Skeletal muscle satellite cell (primary cell): Measurements from ENCODE around the gene ABHD18.
"Not testable (repeated sequence)": the region's sequence is repeated elsewhere in the genome, so short reads cannot be mapped to it uniquely, and the experiment has no call there.

Experiments used
- H3K27me3 ChIP-seq: 2 replicates; pipeline ENCODE4 v1.7.0; 2013; ENCODE audit warnings: low read length; ENCODE audit not compliant: control insufficient read depth, insufficient read depth
- H3K36me3 ChIP-seq: 2 replicates; pipeline ENCODE4 v1.7.0; 2013; ENCODE audit warnings: mild to moderate bottlenecking, control low read depth, low read length; ENCODE audit not compliant: insufficient read depth
- H3K4me1 ChIP-seq: 2 replicates; pipeline ENCODE4 v1.7.0; 2013; ENCODE audit warnings: low read length; ENCODE audit not compliant: control insufficient read depth, insufficient read depth
- H3K4me2 ChIP-seq: 2 replicates; pipeline ENCODE4 v1.7.0; 2013; ENCODE audit warnings: mild to moderate bottlenecking, low read length
- H3K4me3 ChIP-seq: 2 replicates; pipeline ENCODE4 v1.7.0; 2013; ENCODE audit warnings: low read length
- H3K9ac ChIP-seq: 2 replicates; pipeline ENCODE4 v1.7.0; 2013; ENCODE audit warnings: mild to moderate bottlenecking, low read depth, low read length, moderate library complexity
- H3K9me3 ChIP-seq: replicated peaks from 2 replicates; pipeline ENCODE4 v1.7.0; 2013; ENCODE audit warnings: mild to moderate bottlenecking, control low read depth, low read length

ABHD18 gene

DNA sequence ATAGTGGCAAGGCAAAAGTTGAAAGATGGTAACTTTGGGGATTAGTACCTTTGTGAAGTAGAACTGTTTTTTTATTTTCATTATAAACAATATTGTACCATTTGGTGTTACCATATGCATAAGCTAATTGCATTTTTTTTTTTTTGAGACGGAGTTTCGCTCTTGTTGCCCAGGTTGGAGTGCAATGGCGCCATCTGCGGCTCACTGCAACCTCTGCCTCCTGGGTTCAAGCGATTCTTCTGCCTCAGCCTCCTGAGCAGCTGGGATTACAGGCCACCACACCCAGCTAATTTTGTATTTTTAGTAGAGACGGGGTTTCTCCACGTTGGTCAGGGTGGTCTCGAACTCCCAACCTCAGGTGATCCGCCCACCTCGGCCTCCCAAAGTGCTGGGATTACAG lies 86.0 kb downstream of the ABHD18 start:
- H3K27me3 ChIP-seq, H3K4me2 ChIP-seq, H3K4me3 ChIP-seq, H3K36me3 ChIP-seq, H3K4me1 ChIP-seq, H3K9me3 ChIP-seq, H3K9ac ChIP-seq: not testable (repeated sequence)

DNA sequence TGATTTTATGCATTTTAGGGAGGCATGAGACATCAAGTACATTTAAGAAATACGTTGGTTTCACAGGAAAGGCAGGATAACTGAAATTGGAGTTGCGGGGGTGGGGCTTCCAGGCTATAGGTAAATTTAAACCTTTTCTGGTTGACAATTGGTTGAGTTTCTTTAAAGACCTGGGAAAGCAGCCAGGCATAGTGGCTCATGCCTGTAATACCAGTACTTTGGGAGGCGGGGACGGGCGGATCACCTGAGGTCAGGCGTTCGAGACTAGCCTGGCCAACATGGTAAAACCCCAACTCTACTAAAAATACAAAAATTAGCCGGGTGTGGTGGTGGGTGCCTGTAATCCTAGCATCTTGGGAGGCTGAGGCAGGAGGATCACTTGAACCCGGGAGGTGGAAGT lies 89.7 kb downstream of the ABHD18 start:
- H3K4me2 ChIP-seq, H3K4me1 ChIP-seq, H3K36me3 ChIP-seq, H3K9me3 ChIP-seq, H3K4me3 ChIP-seq, H3K27me3 ChIP-seq, H3K9ac ChIP-seq: not testable (repeated sequence)

DNA sequence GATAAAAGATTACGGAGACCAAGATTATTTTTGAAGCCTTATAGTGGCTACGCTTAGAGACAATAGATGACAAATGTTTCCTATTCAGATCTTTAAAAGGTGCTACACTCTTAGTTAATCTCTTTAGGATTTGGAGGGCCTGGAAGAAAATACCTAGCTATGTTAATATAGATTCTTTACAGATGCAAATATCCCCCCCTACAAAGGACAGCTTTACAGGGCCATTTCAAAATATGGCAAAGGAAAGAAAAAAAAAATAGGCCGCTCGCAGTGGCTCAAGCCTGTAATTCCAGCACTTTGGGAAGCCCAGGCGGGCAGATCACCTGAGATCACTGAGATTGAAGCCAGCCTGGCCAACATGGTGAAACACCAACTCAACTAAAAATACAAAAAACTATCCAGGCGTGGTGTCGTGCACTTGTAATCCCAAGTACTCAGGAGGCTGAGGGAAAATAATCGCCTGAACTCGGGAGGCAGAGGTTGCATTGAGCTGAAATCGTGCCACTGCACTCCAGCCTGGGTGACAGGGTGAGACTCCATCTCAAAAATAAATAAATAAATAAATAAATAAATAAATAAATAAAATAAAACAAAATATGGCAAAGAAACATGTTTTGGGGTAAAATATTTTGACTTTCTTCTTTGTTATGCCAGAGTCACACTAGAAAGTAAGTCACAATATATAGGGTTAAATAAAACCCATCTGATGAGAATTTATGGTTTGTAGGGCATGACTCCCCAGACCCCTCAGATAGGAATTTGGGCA lies 90.4 kb downstream of the ABHD18 start:
- H3K9me3 ChIP-seq, H3K36me3 ChIP-seq, H3K27me3 ChIP-seq, H3K9ac ChIP-seq, H3K4me1 ChIP-seq, H3K4me3 ChIP-seq, H3K4me2 ChIP-seq: not testable (repeated sequence)

DNA sequence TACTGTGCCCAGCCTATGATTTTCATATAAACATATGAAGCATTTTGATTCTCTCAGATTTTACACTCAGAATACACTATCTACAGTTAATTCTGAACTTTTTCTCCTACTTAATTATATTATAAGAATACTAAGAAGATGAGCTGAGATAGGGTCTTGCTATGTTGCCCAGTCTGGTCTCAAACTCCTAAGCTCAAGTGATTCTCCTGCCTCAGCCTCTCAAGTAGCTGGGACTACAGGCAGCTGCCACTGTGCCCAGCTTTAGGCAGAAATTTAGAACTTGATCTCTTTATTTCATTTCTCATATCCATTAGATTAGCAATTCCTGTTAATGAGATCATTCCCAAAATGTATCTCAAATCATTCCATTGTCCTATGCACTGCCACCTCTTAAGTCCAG lies 91.2 kb downstream of the ABHD18 start:
- Histone ChIP-seq H3K27me3 (no peaks in the 10 kb centered on the region), H3K36me3 (no peaks in the 10 kb centered on the region), H3K4me3 (no peak overlapping the region), H3K9ac (no peak overlapping the region), H3K9me3 (no peaks in the 10 kb centered on the region), H3K4me1 (peaks cover 6% of the 10 kb centered on the region), H3K4me2 (no peak overlapping the region)

DNA sequence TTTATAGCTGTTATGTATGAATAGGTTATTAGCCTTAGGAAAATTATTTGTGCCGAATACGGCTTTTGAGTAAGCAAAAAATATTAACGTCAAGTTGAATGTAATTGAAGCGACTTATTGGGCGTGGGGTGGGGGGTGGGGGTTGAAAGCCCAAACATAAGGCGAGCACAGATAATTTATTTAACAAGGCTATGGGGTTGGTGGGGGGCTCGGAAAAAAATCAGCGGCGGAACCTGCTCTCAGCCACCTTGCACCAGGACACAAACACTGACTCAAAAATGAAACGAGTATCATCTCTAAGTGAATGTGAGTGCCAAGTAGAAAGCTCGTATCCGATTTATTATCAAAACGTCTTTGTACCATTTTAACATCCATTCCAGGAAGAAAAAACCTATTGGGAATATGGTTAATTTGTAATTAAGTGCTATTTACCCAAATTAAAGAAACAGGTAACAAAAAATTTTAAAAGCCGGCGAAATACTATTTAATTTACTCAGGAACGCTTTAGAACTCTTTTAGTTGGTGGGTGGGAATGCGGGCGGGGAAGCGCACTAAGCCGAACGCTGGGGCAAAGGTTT lies 95.0 kb downstream of the ABHD18 start:
- Histone ChIP-seq H3K9ac (peak overlapping the region; percentile 100), H3K36me3 (no peaks in the 10 kb centered on the region), H3K27me3 (no peaks in the 10 kb centered on the region), H3K4me2 (peak overlapping the region; percentile 99), H3K4me3 (peak overlapping the region; percentile 98), H3K4me1 (peaks cover 10% of the 10 kb centered on the region), H3K9me3 (no peaks in the 10 kb centered on the region)

DNA sequence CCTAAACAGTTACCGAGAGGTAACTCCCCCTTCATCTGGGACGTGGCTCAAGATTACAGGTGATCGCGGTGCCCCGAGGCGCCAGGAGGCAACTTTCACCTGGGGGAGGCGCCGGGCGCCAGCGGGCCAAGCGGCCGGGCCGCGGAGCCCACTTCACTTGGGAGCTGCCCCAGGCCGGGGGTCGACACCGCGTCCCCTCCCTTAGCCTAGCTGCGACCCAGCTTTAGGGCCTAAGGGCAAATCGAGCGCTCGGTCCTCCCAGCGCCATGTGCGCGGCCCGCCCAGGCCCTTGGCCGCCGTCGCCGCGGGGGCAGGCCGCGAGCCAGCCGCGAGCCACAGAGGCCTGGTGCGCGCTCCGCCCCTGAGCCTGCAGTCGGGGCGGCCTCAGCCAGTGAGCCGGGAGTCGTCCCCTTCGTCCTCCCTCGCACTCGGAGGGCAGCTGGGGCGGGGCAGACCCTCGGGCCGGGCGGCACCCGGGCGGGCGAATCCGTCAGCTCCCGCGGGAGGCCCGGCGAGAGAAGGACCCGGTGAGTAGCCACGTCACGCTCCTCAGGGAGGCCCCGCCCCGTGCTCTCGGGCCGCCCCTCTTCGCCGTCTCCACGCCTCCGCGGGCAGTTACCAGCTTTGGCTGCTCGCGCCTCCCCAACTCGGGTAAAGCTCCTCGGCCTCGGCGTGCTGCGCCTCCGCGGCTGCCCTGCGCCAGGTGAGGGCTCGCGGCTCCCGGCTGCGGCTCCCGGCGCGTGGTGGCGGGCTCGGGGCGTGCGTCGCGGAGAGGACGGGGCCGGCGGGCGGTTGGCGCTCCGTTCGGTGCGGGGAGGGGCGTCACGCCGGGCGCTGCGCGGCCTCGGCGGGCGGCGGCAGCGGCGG lies 95.7 kb downstream of the ABHD18 start, which contains the start of gene LARP1B:
Gene LARP1B (plus strand): TSS at position 614 of the 867 bp plus-strand sequence. CDS start 13,640 bp downstream, outside the sequence.
- Histone ChIP-seq H3K9me3 (no peaks in the 10 kb centered on the region), H3K4me3 (peak within 1 kb of the TSS; percentile 98), H3K4me2 (peak within 1 kb of the TSS; percentile 99), H3K4me1 (peaks cover 10% of the 10 kb centered on the region), H3K9ac (peak within 1 kb of the TSS; percentile 100), H3K36me3 (no peaks in the 10 kb centered on the region), H3K27me3 (no peaks in the 10 kb centered on the region)

DNA sequence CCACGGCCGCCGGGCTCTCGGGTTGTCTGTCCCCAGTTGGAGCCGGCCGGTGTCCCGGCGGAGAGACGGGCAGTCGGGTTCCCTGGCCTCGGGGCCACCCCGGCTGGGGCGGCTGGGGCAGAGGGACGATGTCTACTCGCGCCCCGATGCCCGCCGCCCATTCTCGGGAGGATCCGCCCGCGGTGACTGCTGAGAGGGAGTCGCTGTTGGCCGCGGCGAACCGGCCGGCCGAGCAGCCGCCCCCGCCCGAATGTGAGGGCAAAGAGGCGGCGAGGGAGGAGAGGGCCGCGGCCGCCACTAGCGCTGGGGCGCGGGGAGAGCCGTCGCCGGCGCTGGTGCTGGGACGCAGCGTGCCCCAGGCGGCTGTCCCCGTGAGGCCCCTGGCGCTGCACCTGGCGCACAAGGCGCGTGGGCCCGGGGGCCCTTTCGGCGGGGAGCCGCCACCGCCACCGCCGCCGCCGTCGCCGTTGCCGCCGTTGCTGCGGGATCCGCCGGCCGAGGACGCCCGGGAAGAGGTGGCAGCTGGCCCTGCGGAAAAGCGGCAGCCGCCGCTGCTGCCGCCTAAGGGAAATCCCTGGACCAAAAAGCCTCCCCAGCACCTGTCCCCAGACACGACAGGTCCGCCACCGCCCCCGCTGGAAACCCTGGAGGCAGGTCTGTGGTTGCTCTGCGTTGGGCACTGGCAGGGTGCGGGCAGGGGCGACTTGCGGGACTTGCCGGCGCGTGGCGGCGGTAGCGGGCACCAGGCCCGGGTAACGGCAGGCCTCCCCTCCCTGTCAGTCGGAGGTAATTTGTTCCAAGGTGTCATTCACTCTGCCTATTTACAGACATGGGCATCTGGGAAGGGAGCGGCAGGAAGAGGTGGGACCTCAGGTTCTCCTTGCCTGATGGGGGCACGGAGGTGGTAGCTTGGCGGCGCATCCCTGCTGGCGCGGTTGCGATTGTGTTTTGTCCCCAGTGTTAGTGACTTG lies 96.6 kb downstream of the ABHD18 start:
- Histone ChIP-seq H3K4me1 (peaks cover 10% of the 10 kb centered on the region), H3K4me3 (peak overlapping the region; percentile 98), H3K9ac (peak overlapping the region; percentile 100), H3K27me3 (no peaks in the 10 kb centered on the region), H3K36me3 (no peaks in the 10 kb centered on the region), H3K9me3 (no peaks in the 10 kb centered on the region), H3K4me2 (peak overlapping the region; percentile 99)

DNA sequence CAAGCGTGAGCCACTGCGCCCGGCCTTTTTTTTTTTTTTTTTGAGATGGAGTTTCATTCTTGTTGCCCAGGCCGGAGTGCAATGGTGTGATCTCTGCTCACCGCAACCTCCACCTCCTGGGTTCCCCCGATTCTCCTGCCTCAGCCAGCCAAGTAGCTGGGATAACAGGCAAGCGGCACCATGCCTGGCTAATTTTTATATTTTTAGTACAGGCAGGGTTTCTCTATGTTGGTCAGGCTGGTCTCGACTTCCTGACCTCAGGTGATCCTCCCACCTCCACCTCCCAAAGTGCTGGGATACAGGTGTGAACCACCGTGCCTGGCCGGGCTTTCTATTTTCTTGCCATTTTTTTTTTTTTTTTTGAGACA lies 101.2 kb downstream of the ABHD18 start:
- not testable (repeated sequence) for H3K9me3 ChIP-seq, H3K4me2 ChIP-seq, H3K4me1 ChIP-seq, H3K4me3 ChIP-seq, H3K36me3 ChIP-seq, H3K27me3 ChIP-seq, H3K9ac ChIP-seq

DNA sequence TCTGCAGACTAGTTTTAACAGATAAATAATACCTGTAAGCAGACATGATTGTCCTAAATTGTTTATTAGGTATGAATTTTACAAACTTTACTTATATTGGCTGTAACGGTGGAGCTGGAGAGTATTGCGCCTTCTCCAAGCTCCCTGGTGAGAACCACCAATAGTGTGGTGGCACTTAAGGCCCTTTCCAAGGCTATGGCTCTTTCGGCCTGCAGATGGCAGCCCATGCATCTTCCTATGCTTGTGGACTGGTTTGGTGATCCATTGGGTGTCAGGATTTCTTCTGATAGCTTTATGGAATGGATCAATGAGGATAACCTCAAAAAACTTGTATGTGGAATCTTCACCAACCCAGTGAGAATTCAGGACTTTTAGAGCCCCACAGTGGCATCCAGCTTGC lies 103.7 kb downstream of the ABHD18 start:
- H3K9ac ChIP-seq, result no peak overlapping the region
- H3K4me3 ChIP-seq, result no peak overlapping the region
- H3K4me1 ChIP-seq, result no peaks in the 10 kb centered on the region
- no peak overlapping the region for H3K4me2 ChIP-seq
- H3K27me3 ChIP-seq, result no peaks in the 10 kb centered on the region
- H3K9me3 ChIP-seq, result no peaks in the 10 kb centered on the region
- H3K36me3 ChIP-seq, result no peaks in the 10 kb centered on the region

DNA sequence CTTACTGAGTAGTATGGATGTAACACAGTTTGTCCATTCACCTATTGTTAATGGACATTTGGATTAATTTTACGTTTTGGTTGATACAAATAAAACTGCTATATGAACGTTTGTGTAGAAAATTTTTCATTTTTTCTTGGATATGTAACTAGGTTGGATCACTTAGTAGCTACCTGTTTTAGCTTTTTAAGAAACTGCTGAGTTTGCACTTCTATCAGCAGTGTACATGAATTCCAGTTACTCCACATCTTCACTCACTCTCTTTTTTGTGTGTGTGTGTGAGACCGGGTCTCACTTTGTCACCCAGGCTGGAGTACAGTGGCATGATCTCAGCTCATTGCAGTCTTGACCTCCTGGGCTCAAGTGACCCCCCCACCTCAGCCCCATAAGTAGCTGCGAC lies 111.3 kb downstream of the ABHD18 start:
- Histone ChIP-seq H3K4me1 (no peaks in the 10 kb centered on the region), H3K4me2 (no peak overlapping the region), H3K36me3 (peaks cover 10% of the 10 kb centered on the region), H3K27me3 (no peaks in the 10 kb centered on the region), H3K9me3 (no peaks in the 10 kb centered on the region), H3K9ac (no peak overlapping the region), H3K4me3 (no peak overlapping the region)
